Lung (tissue), 12 donors: ENCODE data around the gene TMEM91. TPM values are rescaled to one million over a fixed set of nuclear protein-coding genes. Genes with fewer than 3 reads are reported as not detected.
A peak's percentile ranks its signal among the peaks of the same experiment; 100 is the strongest.

Experiments used
- ATAC-seq: fragments of 200-7000 bp; cut with Tn5 transposase; one replicate; pipeline ENCODE4 v1.9.1; 2020; ENCODE audit warnings: moderate number of reproducible peaks; ENCODE audit not compliant: insufficient read depth, low FRiP score
- DNase-seq, 3 donors: peaks; one replicate each; pipeline ENCODE4 v3.0.0-alpha.2; 2013 to 2017
- H3K27ac ChIP-seq, 2 donors: one replicate each; pipeline ENCODE4 v1.5.1; 2013; ENCODE audit warnings: mild to moderate bottlenecking in 2 of 2, moderate library complexity in 2 of 2, control low read depth in 1 of 2, inconsistent platforms in 1 of 2, low read depth in 1 of 2, low read length in 1 of 2
- H3K27me3 ChIP-seq, 3 donors: one replicate each; pipeline ENCODE4 v1.5.1; 2013; ENCODE audit warnings: low read length in 2 of 3; ENCODE audit not compliant: control insufficient read depth in 3 of 3, insufficient read depth in 3 of 3
- H3K36me3 ChIP-seq, 4 donors: one replicate each; pipeline ENCODE4 v1.5.1; 2013; ENCODE audit warnings: low read length in 4 of 4, mild to moderate bottlenecking in 1 of 4, moderate library complexity in 1 of 4; ENCODE audit not compliant: control insufficient read depth in 4 of 4, insufficient read depth in 4 of 4
- H3K4me1 ChIP-seq, 5 donors: one replicate each; pipeline ENCODE4 v1.5.1; 2013; ENCODE audit warnings: low read length in 5 of 5, mild to moderate bottlenecking in 2 of 5, moderate library complexity in 1 of 5; ENCODE audit not compliant: control insufficient read depth in 5 of 5, insufficient read depth in 5 of 5
- H3K4me3 ChIP-seq: one replicate; pipeline ENCODE4 v1.5.1; 2013; ENCODE audit warnings: mild to moderate bottlenecking, control low read depth, moderate library complexity
- H3K9ac ChIP-seq, 2 donors: one replicate each; pipeline ENCODE4 v1.5.1; 2013; ENCODE audit warnings: low read length in 2 of 2, control low read depth in 1 of 2; ENCODE audit not compliant: insufficient read depth in 1 of 2
- H3K9me3 ChIP-seq, 4 donors: one replicate each; pipeline ENCODE4 v1.5.1; 2013; ENCODE audit warnings: low read length in 3 of 4, mild to moderate bottlenecking in 1 of 4, moderate library complexity in 1 of 4; ENCODE audit not compliant: control insufficient read depth in 4 of 4, insufficient read depth in 3 of 4
- CTCF ChIP-seq: IDR thresholded peaks from 2 replicates; pipeline ENCODE4 v1.5.1; 2012; ENCODE audit warnings: mild to moderate bottlenecking; ENCODE audit errors: control extremely low read depth, extremely low read depth
- WGBS, 2 donors: extraction: QIAGEN DNeasy Blood & Tissue Kit; methylation state at CpG; one replicate each; pipeline ENCODE4 v1.1.7; 2013; 5-methylcytosine and 5-hydroxymethylcytosine counted together
- polyA plus RNA-seq, 2 donors: library from polyadenylated mRNA; stranded (reverse); fragments of 200-250 nt; gene quantifications; one replicate each; pipeline ENCODE4 v1.2.1, GENCODE V29; 2013
- total RNA-seq, 2 donors: library from RNA; depleted of rRNA in 1 of 2; stranded (reverse); fragments of >200 nt in 1 of 2; gene quantifications; one replicate each; pipeline ENCODE4 v1.2.1, GENCODE V29; 2014 to 2021
- donor health status: control.
- donor health status: control.
- donor health status: Bipolar disorder and iron deficiency.
- donor health status: healthy.
- donor health status: DM: yes; HTN: yes; CAD: no.

Gene TMEM91
- total and polyA plus RNA-seq, 4 donors, result 13.6 to 39.8 (median 17.0) TPM

GRCh38 chr19:41362143-41362847 lies 14.0 kb upstream of the TMEM91 start:
- peak overlapping the region in 1 of 2 donors; percentile 99 for H3K27ac ChIP-seq
- no peak for TF ChIP-seq CTCF
- 72 to 73% methylated on average over 9 to 10 of the region's 10 CpGs for WGBS, 2 donors
- DNase-seq (no peak), ATAC-seq (no peak)
- no peaks in the 10 kb centered on the region for H3K9me3 ChIP-seq
- no peak overlapping the region for H3K4me3 ChIP-seq
- H3K9ac ChIP-seq, result peak overlapping the region in 1 of 2 donors; percentile 46
- H3K36me3 ChIP-seq, result no peaks in the 10 kb centered on the region
- H3K4me1 ChIP-seq, result peaks cover 0 to 13% (median 6%) of the 10 kb centered on the region in 5 donors
- H3K27me3 ChIP-seq, result no peaks in the 10 kb centered on the region

- no peak for TF ChIP-seq CTCF
- Histone ChIP-seq H3K27ac (peak overlapping the region; percentile 93 to 99), H3K27me3 (no peaks in the 10 kb centered on the region), H3K4me3 (peak overlapping the region; percentile 21), H3K9me3 (no peaks in the 10 kb centered on the region), H3K4me1 (peaks cover 0 to 13% (median 6%) of the 10 kb centered on the region in 5 donors), H3K9ac (peak overlapping the region; percentile 95 to 97), H3K36me3 (no peaks in the 10 kb centered on the region)
- WGBS, 2 donors, result 46 to 49% methylated on average over 6 of the region's 6 CpGs
- no peak for DNase-seq
- no peak for ATAC-seq
Observed at GRCh38 chr19:41363371-41363752, 13.0 kb upstream of the TMEM91 start.

- ATAC-seq (peak; percentile 93), DNase-seq (peak; percentile 98 to 99 (median 99))
- Histone ChIP-seq H3K27me3 (no peaks in the 10 kb centered on the region), H3K9me3 (no peaks in the 10 kb centered on the region), H3K4me3 (peak within 1 kb of the TSS; percentile 54), H3K9ac (peak within 1 kb of the TSS; percentile 95 to 97), H3K4me1 (peaks cover 0 to 13% (median 6%) of the 10 kb centered on the region in 5 donors), H3K27ac (peak within 1 kb of the TSS; percentile 93 to 99), H3K36me3 (no peaks in the 10 kb centered on the region)
- 0% methylated on average over 56 of the region's 56 CpGs for WGBS, 2 donors
- no peak for TF ChIP-seq CTCF
Observed at GRCh38 chr19:41363753-41364523, 12.4 kb upstream of the TMEM91 start, which contains the start of gene B9D2. TSS of gene B9D2 (minus strand) at chr19:41364149. CDS start at chr19:41363519, 630 bp downstream.
